Measurements from ENCODE around the gene PRM2. TPM values are rescaled to one million over a fixed set of nuclear protein-coding genes. Genes with fewer than 3 reads are reported as not detected.
A peak's percentile ranks its signal among the peaks of the same experiment; 100 is the strongest.

Gene PRM2
- total and polyA plus RNA-seq, 7 experiments from 2014 or later, result not detected

DNA sequence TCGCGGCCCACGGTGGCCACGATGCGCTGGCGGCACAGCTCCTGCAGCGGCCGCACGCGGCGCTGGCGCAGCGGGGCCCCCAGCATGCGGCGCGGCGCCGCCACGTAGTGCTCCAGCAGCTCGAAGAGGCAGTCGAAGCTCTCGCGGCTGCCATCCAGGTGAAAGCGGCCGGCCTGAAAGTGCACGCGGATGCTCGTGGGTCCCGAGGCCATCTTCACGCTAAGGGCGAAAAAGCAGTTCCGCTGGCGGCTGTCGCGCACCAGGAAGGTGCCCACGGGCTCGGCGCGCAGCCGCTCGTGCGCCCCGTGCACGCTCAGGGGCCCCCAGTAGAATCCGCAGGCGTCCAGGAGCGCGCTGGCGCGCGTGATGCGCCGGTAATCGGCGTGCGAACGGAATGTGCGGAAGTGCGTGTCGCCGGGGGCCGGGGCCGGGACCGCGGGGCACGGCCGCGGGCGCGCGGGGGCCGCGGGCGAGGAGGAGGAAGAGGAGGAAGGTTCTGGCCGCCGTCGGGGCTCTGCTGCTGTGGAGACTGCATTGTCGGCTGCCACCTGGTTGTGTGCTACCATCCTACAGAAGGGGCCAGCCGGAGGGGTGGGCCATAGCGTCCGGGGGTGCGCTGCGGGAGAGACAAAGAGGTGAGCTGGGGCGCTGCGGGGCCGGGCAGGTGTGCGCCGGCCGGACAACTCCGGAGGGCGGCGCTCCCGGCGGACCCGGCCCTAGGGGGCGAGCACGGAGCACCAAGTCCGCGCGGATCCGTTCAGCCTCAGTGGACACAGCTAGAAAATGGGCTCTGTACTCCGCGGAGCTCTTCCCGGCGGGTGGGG, 21.2 kb downstream of the PRM2 start:
- peaks cover 0 to 8% (median 6%) of the 10 kb centered on the region in 3 experiments for H3K36me3 ChIP-seq (ENCODE audit: control insufficient read depth in 2 of 3, insufficient read depth in 3 of 3, low read length in 3 of 3)
- ATAC-seq, result peak; percentile 36
- H3K4me1 ChIP-seq (ENCODE audit: control insufficient read depth in 2 of 2, insufficient read depth in 2 of 2, low read length in 2 of 2), result peaks cover 48 to 52% of the 10 kb centered on the region in 2 donors
- peak overlapping the region; percentile 68 to 91 (median 86) for H3K4me3 Mint-ChIP-seq
- H3K9me3 Mint-ChIP-seq, result peaks cover 0 to 2% (median 0%) of the 10 kb centered on the region in 11 donors
- intact Hi-C loops (cut with micrococcal nuclease), result loop anchor here (1.0 to 10.0 kb wide), 15 partner anchors 22 to 1547 kb away; partner anchors contain the start of genes CPPED1 (in 1 of the 2), GSPT1 (in 1 of the 2), LITAF (in 1 of the 2) and NUBP1 (in 1 of the 2)
- ChIA-PET POLR2A (interaction anchor here (0.6 to 8.2 kb wide), 38 partner anchors 9 to 542 kb away, joined by 3 to 244 read pairs (median 6); partner anchors contain the start of genes CLEC16A, DEXI and TNP2), CTCF (interaction anchor here (0.7 to 6.0 kb wide), 17 partner anchors 9 to 313 kb away, joined by 3 to 31 read pairs (median 4); partner anchors contain the start of gene DEXI)
- peak in 8 of 9 donors; percentile 63 to 87 (median 80) for DNase-seq
- peaks cover 24 to 67% (median 63%) of the 10 kb centered on the region in 7 donors for H3K4me1 Mint-ChIP-seq
- peaks cover 0 to 2% (median 0%) of the 10 kb centered on the region in 5 donors for H3K27me3 Mint-ChIP-seq
- no peaks in the 10 kb centered on the region for H3K9me3 ChIP-seq (ENCODE audit: control insufficient read depth in 2 of 3, low read length in 3 of 3)
- peak overlapping the region; percentile 85 for H3K4me3 ChIP-seq (ENCODE audit: low read length)
- H3K27me3 ChIP-seq (ENCODE audit: control insufficient read depth in 2 of 2, insufficient read depth in 2 of 2, low read length in 2 of 2), result no peaks in the 10 kb centered on the region
- peak overlapping the region; percentile 59 to 84 (median 80) for H3K27ac Mint-ChIP-seq
- H3K27ac ChIP-seq (ENCODE audit: low read depth, low read length), result peak overlapping the region; percentile 97
- H3K36me3 Mint-ChIP-seq, result peaks cover 0 to 42% (median 4%) of the 10 kb centered on the region in 5 donors

DNA sequence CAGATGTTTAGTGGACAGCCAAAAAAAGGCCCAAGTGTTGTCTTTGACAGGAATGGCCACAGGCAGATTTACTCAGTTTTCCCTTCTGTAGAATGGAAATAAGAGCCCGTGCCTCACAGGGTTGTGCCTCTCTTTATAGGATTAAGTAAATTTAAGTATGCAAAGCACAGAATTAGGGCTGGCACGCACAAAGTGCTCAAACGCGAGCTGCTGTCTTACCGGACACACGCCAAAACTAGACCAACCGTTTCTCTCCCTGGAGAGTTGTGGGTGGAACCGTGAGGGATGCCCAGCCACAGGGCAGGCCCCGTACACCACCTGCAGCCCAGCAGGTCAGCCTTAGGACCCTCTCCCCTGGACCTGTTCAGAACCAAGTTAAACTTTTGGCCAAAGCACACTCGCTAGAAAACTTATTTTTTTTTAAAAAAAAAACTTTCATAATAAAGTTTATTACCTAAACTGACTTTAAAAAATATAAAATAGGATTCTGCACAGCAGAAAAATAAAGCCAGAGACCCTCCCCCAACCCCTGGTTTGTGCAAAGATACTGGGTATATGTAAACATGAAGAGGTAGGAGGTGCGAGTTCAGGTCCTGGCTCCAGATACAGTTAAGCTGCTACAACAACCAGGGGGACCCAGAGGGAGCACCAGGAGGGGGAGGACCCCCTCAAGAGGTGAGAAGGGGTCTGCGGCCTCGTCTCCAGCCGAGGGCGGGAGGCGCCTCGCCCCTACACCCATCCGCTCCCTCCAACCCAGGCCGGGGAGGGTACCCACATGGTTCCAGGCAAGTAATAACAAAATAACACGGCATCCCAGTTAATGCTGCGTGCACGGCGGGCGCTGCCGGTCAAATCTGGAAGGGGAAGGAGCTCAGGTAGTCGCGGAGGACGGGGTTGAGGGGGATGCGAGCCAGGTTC, 22.0 kb downstream of the PRM2 start:
- peak overlapping the region; percentile 97 for H3K27ac ChIP-seq (ENCODE audit: low read depth, low read length)
- peaks cover 0 to 42% (median 4%) of the 10 kb centered on the region in 5 donors for H3K36me3 Mint-ChIP-seq
- H3K9me3 ChIP-seq (ENCODE audit: control insufficient read depth in 2 of 3, low read length in 3 of 3), result no peaks in the 10 kb centered on the region
- peak overlapping the region; percentile 60 to 95 (median 81) for H3K27ac Mint-ChIP-seq
- peak in 1 of 9 donors; percentile 23 for DNase-seq
- CTCF ChIA-PET, result interaction anchor here (0.7 to 6.0 kb wide), 15 partner anchors 9 to 312 kb away, joined by 3 to 31 read pairs (median 3); partner anchors contain the start of gene DEXI
- peaks cover 0 to 8% (median 6%) of the 10 kb centered on the region in 3 experiments for H3K36me3 ChIP-seq (ENCODE audit: control insufficient read depth in 2 of 3, insufficient read depth in 3 of 3, low read length in 3 of 3)
- intact Hi-C loops (cut with micrococcal nuclease), result loop anchor here (2.0 to 10.0 kb wide), 6 partner anchors 159 to 831 kb away; partner anchors contain the start of genes LITAF (in 1 of the 2) and NUBP1 (in 1 of the 2)
- peaks cover 0 to 2% (median 0%) of the 10 kb centered on the region in 11 donors for H3K9me3 Mint-ChIP-seq
- H3K27me3 Mint-ChIP-seq, result no peaks in the 10 kb centered on the region
- no peak for ATAC-seq
- H3K27me3 ChIP-seq (ENCODE audit: control insufficient read depth in 2 of 2, insufficient read depth in 2 of 2, low read length in 2 of 2), result no peaks in the 10 kb centered on the region
- POLR2A ChIA-PET, result interaction anchor here (0.6 to 8.2 kb wide), 22 partner anchors 10 to 543 kb away, joined by 3 to 244 read pairs (median 6); partner anchors contain the start of gene CLEC16A
- H3K4me3 Mint-ChIP-seq, result peak overlapping the region; percentile 68 to 94 (median 88)
- H3K4me1 ChIP-seq (ENCODE audit: control insufficient read depth in 2 of 2, insufficient read depth in 2 of 2, low read length in 2 of 2), result peaks cover 48 to 52% of the 10 kb centered on the region in 2 donors
- peak overlapping the region; percentile 85 for H3K4me3 ChIP-seq (ENCODE audit: low read length)
- H3K4me1 Mint-ChIP-seq, result peaks cover 24 to 59% (median 54%) of the 10 kb centered on the region in 7 donors

DNA sequence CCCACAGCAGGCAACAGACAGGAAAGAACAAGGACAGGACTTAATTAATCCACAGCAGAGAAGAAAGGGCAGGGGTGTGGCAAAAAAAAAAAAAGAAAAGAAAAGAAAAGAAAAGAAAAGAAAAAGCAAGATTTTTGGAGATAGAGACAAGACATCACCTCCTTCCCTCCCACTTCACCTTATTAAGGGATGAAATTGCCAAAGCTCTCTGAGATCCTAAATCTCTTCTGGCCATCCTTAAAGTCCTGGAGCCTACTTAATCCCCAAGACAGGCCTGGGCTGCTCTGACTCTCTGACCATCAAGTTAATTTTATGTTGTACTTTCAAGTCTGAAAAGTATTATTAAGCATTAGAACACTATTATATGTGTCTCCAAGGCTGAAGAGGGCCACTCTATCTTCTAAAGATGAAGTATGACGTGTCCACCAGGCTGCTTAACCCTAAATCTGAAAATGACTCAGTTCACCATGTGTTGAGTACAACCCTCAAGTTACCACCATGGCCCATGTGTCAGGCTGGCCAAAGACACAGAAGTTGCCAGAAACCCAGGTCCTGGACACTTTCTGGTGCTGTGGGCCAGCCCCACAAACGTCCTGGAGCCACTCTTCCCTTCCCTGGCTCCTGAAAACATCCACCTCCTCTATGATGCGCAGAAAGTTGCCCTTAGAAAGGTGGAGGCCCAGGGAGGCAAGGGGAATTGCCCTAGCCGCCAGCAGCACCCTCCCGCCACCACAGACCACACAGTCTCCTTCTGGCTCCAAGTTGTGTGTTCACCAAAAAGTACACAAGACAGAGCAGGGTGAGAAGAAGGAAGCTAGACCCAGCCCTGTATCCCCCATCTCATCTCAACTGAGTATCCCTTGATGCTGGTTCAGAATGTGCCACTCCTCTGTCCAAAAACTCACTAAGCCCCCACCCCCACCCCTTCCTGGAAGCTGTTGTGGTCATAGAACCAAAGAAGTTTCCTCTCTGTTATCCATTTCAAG, 23.0 kb downstream of the PRM2 start:
- Mint-ChIP-seq H3K36me3 (peaks cover 0 to 47% (median 5%) of the 10 kb centered on the region in 5 donors), H3K4me1 (peaks cover 24 to 52% (median 46%) of the 10 kb centered on the region in 7 donors), H3K27ac (peak overlapping the region; percentile 43 to 95 (median 81)), H3K27me3 (no peaks in the 10 kb centered on the region), H3K9me3 (peaks cover 0 to 2% (median 0%) of the 10 kb centered on the region in 11 donors), H3K4me3 (peak overlapping the region; percentile 68 to 94 (median 88))
- Histone ChIP-seq H3K4me3 (ENCODE audit: low read length) (peak overlapping the region; percentile 85), H3K4me1 (ENCODE audit: control insufficient read depth in 2 of 2, insufficient read depth in 2 of 2, low read length in 2 of 2) (peaks cover 40 to 49% of the 10 kb centered on the region in 2 donors), H3K9me3 (ENCODE audit: control insufficient read depth in 2 of 3, low read length in 3 of 3) (no peaks in the 10 kb centered on the region), H3K27ac (ENCODE audit: low read depth, low read length) (peak overlapping the region; percentile 48), H3K36me3 (ENCODE audit: control insufficient read depth in 2 of 3, insufficient read depth in 3 of 3, low read length in 3 of 3) (peaks cover 0 to 8% (median 6%) of the 10 kb centered on the region in 3 experiments), H3K27me3 (ENCODE audit: control insufficient read depth in 2 of 2, insufficient read depth in 2 of 2, low read length in 2 of 2) (no peaks in the 10 kb centered on the region)
- DNase-seq, result peak in 3 of 9 donors; percentile 17 to 61 (median 60)
- no peak for ATAC-seq
- CTCF ChIA-PET, result interaction anchor here (1.0 to 6.0 kb wide), 9 partner anchors 17 to 290 kb away, joined by 3 to 31 read pairs (median 7); no protein-coding TSS in a partner anchor
- intact Hi-C loops (cut with micrococcal nuclease), result loop anchor here (2.0 to 10.0 kb wide), 6 partner anchors 159 to 831 kb away; partner anchors contain the start of genes LITAF (in 1 of the 2) and NUBP1 (in 1 of the 2)
- POLR2A ChIA-PET, result interaction anchor here (0.6 to 8.2 kb wide), 10 partner anchors 11 to 309 kb away, joined by 3 to 244 read pairs (median 4); partner anchors contain the start of gene CLEC16A

DNA sequence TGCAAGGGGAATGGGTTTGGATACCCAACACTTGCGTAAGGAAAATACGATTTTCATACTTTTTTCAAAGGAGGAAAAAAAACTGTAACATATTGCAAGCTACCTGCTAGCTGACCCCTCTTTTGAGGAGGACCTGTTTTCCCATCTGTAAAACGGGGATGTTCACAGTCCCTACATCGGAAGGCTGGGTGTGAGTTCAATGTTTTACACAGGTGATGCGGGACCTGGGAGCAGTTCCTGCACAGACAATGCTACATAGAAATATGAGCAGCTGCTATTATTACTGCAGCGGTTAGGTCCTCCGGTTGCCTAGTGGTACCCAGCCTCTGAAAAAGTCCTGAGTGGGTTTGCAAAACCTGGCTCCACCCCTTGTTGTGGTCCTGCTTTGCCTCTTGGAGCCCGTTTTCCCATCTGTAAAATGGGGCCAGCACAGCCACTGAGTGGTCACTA, 23.8 kb downstream of the PRM2 start:
- intact Hi-C loops (cut with micrococcal nuclease), result loop anchor here (1.0 to 10.0 kb wide), 9 partner anchors 19 to 832 kb away; partner anchors contain the start of genes LITAF (in 1 of the 2) and NUBP1 (in 1 of the 2)
- ChIA-PET POLR2A (interaction anchor here (1.0 to 8.2 kb wide), 5 partner anchors 15 to 308 kb away, joined by 3 to 244 read pairs (median 4); partner anchors contain the start of gene CLEC16A), CTCF (interaction anchor here (1.0 to 1.5 kb wide), 3 partner anchors 19 to 119 kb away, joined by 3 to 5 read pairs (median 3); no protein-coding TSS in a partner anchor)
- H3K4me1 ChIP-seq (ENCODE audit: control insufficient read depth in 2 of 2, insufficient read depth in 2 of 2, low read length in 2 of 2), result peaks cover 33 to 41% of the 10 kb centered on the region in 2 donors
- Mint-ChIP-seq H3K4me3 (peak overlapping the region; percentile 68 to 94 (median 88)), H3K27me3 (no peaks in the 10 kb centered on the region), H3K9me3 (peaks cover 0 to 2% (median 0%) of the 10 kb centered on the region in 11 donors), H3K36me3 (peaks cover 0 to 53% (median 5%) of the 10 kb centered on the region in 5 donors), H3K4me1 (peaks cover 24 to 53% (median 38%) of the 10 kb centered on the region in 7 donors), H3K27ac (peak overlapping the region; percentile 86 to 96 (median 92))
- ATAC-seq (no peak), DNase-seq (no peak)
- H3K27me3 ChIP-seq (ENCODE audit: control insufficient read depth in 2 of 2, insufficient read depth in 2 of 2, low read length in 2 of 2), result no peaks in the 10 kb centered on the region
- no peaks in the 10 kb centered on the region for H3K9me3 ChIP-seq (ENCODE audit: control insufficient read depth in 2 of 3, low read length in 3 of 3)
- H3K27ac ChIP-seq (ENCODE audit: low read depth, low read length), result peak overlapping the region; percentile 48
- peak overlapping the region; percentile 85 for H3K4me3 ChIP-seq (ENCODE audit: low read length)
- H3K36me3 ChIP-seq (ENCODE audit: control insufficient read depth in 2 of 3, insufficient read depth in 3 of 3, low read length in 3 of 3), result peaks cover 0 to 8% (median 6%) of the 10 kb centered on the region in 3 experiments

Measured in naive thymus-derived CD4-positive, alpha-beta T cell (primary cell).